ENCODE results near the gene DISC1. TPM values are rescaled to one million over a fixed set of nuclear protein-coding genes. Genes with fewer than 3 reads are reported as not detected.

The DISC1 gene
- total and polyA plus RNA-seq, 2 donors (not counting 1 experiment from before 2014, with no cell fraction given) = 2.7 to 4.3 TPM

GRCh38 chr1:232014941-232015340 is 388.4 kb downstream of the DISC1 start:
- no peak overlapping the region for H3K9ac ChIP-seq (ENCODE audit: low read length)
- Mint-ChIP-seq H3K27ac (no peak overlapping the region), H3K4me1 (no peaks in the 10 kb centered on the region), H3K9me3 (ENCODE audit: insufficient read depth) (no peaks in the 10 kb centered on the region), H3K4me3 (no peak overlapping the region), H3K27me3 (no peaks in the 10 kb centered on the region)
- H3K27ac ChIP-seq (ENCODE audit: low read length in 2 of 2) = no peak overlapping the region
- WGBS (ENCODE audit: insufficient coverage) = 100% methylated on average over 2 of the region's 4 CpGs
- no peak overlapping the region for H2AFZ ChIP-seq (ENCODE audit: insufficient read depth, low read depth, low read length, poor library complexity, severe bottlenecking)
- H3K4me1 ChIP-seq (ENCODE audit: control insufficient read depth in 2 of 2, insufficient read depth in 2 of 2, low read length in 2 of 2) = no peaks in the 10 kb centered on the region
- no peak overlapping the region for H3K4me2 ChIP-seq (replicated peaks; ENCODE audit: low read depth, low read length, poor library complexity, severe bottlenecking)
- H3K9me3 ChIP-seq (ENCODE audit: control extremely low read depth in 1 of 3, control insufficient read depth in 2 of 3, insufficient read depth in 1 of 3, low read length in 2 of 3) = no peaks in the 10 kb centered on the region
- intact Hi-C loops (cut with micrococcal nuclease) = no loop called here
- no peak for ATAC-seq (ENCODE audit: low read depth)
- H3K79me2 ChIP-seq (ENCODE audit: control insufficient read depth, insufficient read depth, low read length) = no peaks in the 10 kb centered on the region
- ChIA-PET CTCF (no interaction called here), POLR2A (no interaction called here)
- peaks cover 0 to 2% of the 10 kb centered on the region in 2 experiments for H3K36me3 ChIP-seq (replicated peaks in 1 of 2; ENCODE audit: control extremely low read depth in 1 of 2, control insufficient read depth in 1 of 2, extremely low read depth in 1 of 2, insufficient read depth in 2 of 2, low read length in 1 of 2)
- H4K20me1 ChIP-seq (ENCODE audit: control insufficient read depth, insufficient read depth, low read length, poor library complexity, severe bottlenecking) = no peaks in the 10 kb centered on the region
- DNase-seq = no peak
- H3K27me3 ChIP-seq (replicated peaks in 1 of 4; ENCODE audit: control extremely low read depth in 1 of 4, control insufficient read depth in 3 of 4, insufficient read depth in 4 of 4, low read length in 3 of 4) = no peaks in the 10 kb centered on the region
- no peak overlapping the region for H3K4me3 ChIP-seq (ENCODE audit: control extremely low read depth in 1 of 5, extremely low read depth in 1 of 5, insufficient read depth in 1 of 5, low read depth in 2 of 5, low read length in 4 of 5)
- TF ChIP-seq EZH2 (IDR thresholded peaks at IDR 0.05; ENCODE audit: borderline replicate concordance, insufficient read depth, low read depth, low read length, poor library complexity, severe bottlenecking) (no peak), CTCF (IDR thresholded peaks at IDR 0.05) (no peak)

GRCh38 chr1:232016616-232017015 is 390.0 kb downstream of the DISC1 start:
- POLR2A ChIA-PET = no interaction called here
- no peak overlapping the region for H3K9ac ChIP-seq (ENCODE audit: low read length)
- no peak overlapping the region for H3K4me3 ChIP-seq (ENCODE audit: control extremely low read depth in 1 of 5, extremely low read depth in 1 of 5, insufficient read depth in 1 of 5, low read depth in 2 of 5, low read length in 4 of 5)
- Mint-ChIP-seq H3K9me3 (ENCODE audit: insufficient read depth) (no peaks in the 10 kb centered on the region), H3K4me1 (no peaks in the 10 kb centered on the region), H3K27ac (no peak overlapping the region), H3K27me3 (no peaks in the 10 kb centered on the region), H3K4me3 (no peak overlapping the region)
- H3K36me3 ChIP-seq (replicated peaks in 1 of 2; ENCODE audit: control extremely low read depth in 1 of 2, control insufficient read depth in 1 of 2, extremely low read depth in 1 of 2, insufficient read depth in 2 of 2, low read length in 1 of 2) = peaks cover 0 to 2% of the 10 kb centered on the region in 2 experiments
- CTCF ChIA-PET = no interaction called here
- no peaks in the 10 kb centered on the region for H4K20me1 ChIP-seq (ENCODE audit: control insufficient read depth, insufficient read depth, low read length, poor library complexity, severe bottlenecking)
- H3K4me1 ChIP-seq (ENCODE audit: control insufficient read depth in 2 of 2, insufficient read depth in 2 of 2, low read length in 2 of 2) = no peaks in the 10 kb centered on the region
- WGBS (ENCODE audit: insufficient coverage) = no CpG with 5 or more reads among the region's 7 CpGs
- H3K79me2 ChIP-seq (ENCODE audit: control insufficient read depth, insufficient read depth, low read length) = no peaks in the 10 kb centered on the region
- intact Hi-C loops (cut with micrococcal nuclease) = no loop called here
- no peak for TF ChIP-seq CTCF (IDR thresholded peaks at IDR 0.05)
- no peak for TF ChIP-seq EZH2 (IDR thresholded peaks at IDR 0.05; ENCODE audit: borderline replicate concordance, insufficient read depth, low read depth, low read length, poor library complexity, severe bottlenecking)
- no peak for DNase-seq
- no peak for ATAC-seq (ENCODE audit: low read depth)
- no peaks in the 10 kb centered on the region for H3K9me3 ChIP-seq (ENCODE audit: control extremely low read depth in 1 of 3, control insufficient read depth in 2 of 3, insufficient read depth in 1 of 3, low read length in 2 of 3)
- H3K27ac ChIP-seq (ENCODE audit: low read length in 2 of 2) = no peak overlapping the region
- no peak overlapping the region for H2AFZ ChIP-seq (ENCODE audit: insufficient read depth, low read depth, low read length, poor library complexity, severe bottlenecking)
- no peaks in the 10 kb centered on the region for H3K27me3 ChIP-seq (replicated peaks in 1 of 4; ENCODE audit: control extremely low read depth in 1 of 4, control insufficient read depth in 3 of 4, insufficient read depth in 4 of 4, low read length in 3 of 4)
- no peak overlapping the region for H3K4me2 ChIP-seq (replicated peaks; ENCODE audit: low read depth, low read length, poor library complexity, severe bottlenecking)
